Measurements from ENCODE around the gene SEC63. TPM values are rescaled to one million over a fixed set of nuclear protein-coding genes. Genes with fewer than 3 reads are reported as not detected.

Gene SEC63
- total and polyA plus RNA-seq, 2 of the 4 experiments (the other 2 are of a cell fraction): 8.6 to 22.4 TPM

GRCh38 chr6:108004861-108005260 is 46.9 kb upstream of the SEC63 start:
- Histone ChIP-seq H4K5ac (ENCODE audit: low read depth, low read length) (no peak overlapping the region), H4K20me1 (ENCODE audit: insufficient read depth, low read length) (no peaks in the 10 kb centered on the region), H3K23ac (ENCODE audit: low read depth, low read length) (no peak overlapping the region), H3K4me2 (ENCODE audit: low read depth, low read length) (no peak overlapping the region), H3K18ac (ENCODE audit: low read depth, low read length) (no peak overlapping the region), H3K36me3 (ENCODE audit: control insufficient read depth, insufficient read depth, low read length) (no peaks in the 10 kb centered on the region), H3K14ac (replicated peaks; ENCODE audit: low read depth, low read length) (no peak overlapping the region), H2AK9ac (replicated peaks; ENCODE audit: low read depth, low read length, poor library complexity) (no peak overlapping the region), H3K9me1 (ENCODE audit: insufficient read depth, low read length) (no peaks in the 10 kb centered on the region), H3K9me3 (ENCODE audit: control insufficient read depth, insufficient read depth, low read length) (peaks cover 2% of the 10 kb centered on the region; the same call in 1 of the 2 replicates), H2AFZ (replicated peaks; ENCODE audit: low read length, poor library complexity) (no peak overlapping the region), H2BK5ac (ENCODE audit: low read depth, low read length, poor library complexity, severe bottlenecking) (no peak overlapping the region), H3K4ac (ENCODE audit: low read depth, low read length) (no peak overlapping the region), H2BK15ac (ENCODE audit: low read depth, low read length) (no peak overlapping the region), H2AK5ac (ENCODE audit: low read depth, low read length) (no peak overlapping the region), H3K9ac (ENCODE audit: low read depth, low read length) (no peak overlapping the region), H3K27me3 (ENCODE audit: control insufficient read depth, insufficient read depth, low read length) (peaks cover 3% of the 10 kb centered on the region; the same call in 1 of the 2 replicates), H3K4me1 (ENCODE audit: control insufficient read depth, insufficient read depth, low read length) (no peaks in the 10 kb centered on the region), H4K8ac (ENCODE audit: low read depth in 2 of 2, low read length in 2 of 2) (no peak overlapping the region), H3K4me3 (ENCODE audit: insufficient read depth, low read depth, low read length) (no peak overlapping the region), H3K79me1 (ENCODE audit: low read depth in 1 of 2, low read length in 2 of 2) (no peaks in the 10 kb centered on the region), H3K27ac (ENCODE audit: insufficient read depth, low read length) (no peak overlapping the region), H2BK120ac (ENCODE audit: low read depth, low read length) (no peak overlapping the region), H3K56ac (ENCODE audit: extremely low read depth, insufficient read depth, low read length) (no peak overlapping the region), H2BK20ac (ENCODE audit: low read depth, low read length) (no peak overlapping the region), H4K91ac (ENCODE audit: insufficient read depth, low read depth, low read length) (no peak overlapping the region)
- in situ Hi-C loops (cut with MboI; ENCODE audit: low sequenced_read_pairs) (no loop called here), intact Hi-C loops (cut with micrococcal nuclease) (no loop called here), dilution Hi-C loops (cut with HindIII; ENCODE audit: low sequenced_read_pairs, unreplicated experiment) (no loop called here)
- DNase-seq (no peak), ATAC-seq (ENCODE audit: low read depth) (no peak)
- POLR2A ChIA-PET (ENCODE audit: unreplicated experiment): no interaction called here
- BruUV-seq (replicated peaks): no TSS peak
- TF ChIP-seq CEBPB (IDR thresholded peaks at IDR 0.05; ENCODE audit: low read depth, low read length): no peak
- TF ChIP-seq, protein P1, sequence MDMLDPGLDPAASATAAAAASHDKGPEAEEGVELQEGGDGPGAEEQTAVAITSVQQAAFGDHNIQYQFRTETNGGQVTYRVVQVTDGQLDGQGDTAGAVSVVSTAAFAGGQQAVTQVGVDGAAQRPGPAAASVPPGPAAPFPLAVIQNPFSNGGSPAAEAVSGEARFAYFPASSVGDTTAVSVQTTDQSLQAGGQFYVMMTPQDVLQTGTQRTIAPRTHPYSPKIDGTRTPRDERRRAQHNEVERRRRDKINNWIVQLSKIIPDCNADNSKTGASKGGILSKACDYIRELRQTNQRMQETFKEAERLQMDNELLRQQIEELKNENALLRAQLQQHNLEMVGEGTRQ (IDR thresholded peaks at IDR 0.05; ENCODE audit: low read depth, low read length): no peak
- TF ChIP-seq POLR2A (IDR thresholded peaks at IDR 0.05; ENCODE audit: low read depth, low read length): no peak
- no peak for TF ChIP-seq RFX5 (IDR thresholded peaks at IDR 0.05; ENCODE audit: low read depth, low read length)
- TF ChIP-seq CHD1 (IDR thresholded peaks at IDR 0.05; ENCODE audit: low read depth, low read length): no peak
- no peak for TF ChIP-seq MXI1 (IDR thresholded peaks at IDR 0.05; ENCODE audit: borderline replicate concordance, low read depth, low read length)
- TF ChIP-seq RCOR1 (IDR thresholded peaks at IDR 0.05; ENCODE audit: insufficient replicate concordance, low read length): no peak
- no peak for TF ChIP-seq RAD21 (IDR thresholded peaks at IDR 0.05; ENCODE audit: low read length)
- TF ChIP-seq BHLHE40 (IDR thresholded peaks at IDR 0.05; ENCODE audit: low read depth, low read length): no peak
- TF ChIP-seq FOS (IDR thresholded peaks at IDR 0.05; ENCODE audit: low read depth, low read length): no peak
- TF ChIP-seq, protein P2, sequence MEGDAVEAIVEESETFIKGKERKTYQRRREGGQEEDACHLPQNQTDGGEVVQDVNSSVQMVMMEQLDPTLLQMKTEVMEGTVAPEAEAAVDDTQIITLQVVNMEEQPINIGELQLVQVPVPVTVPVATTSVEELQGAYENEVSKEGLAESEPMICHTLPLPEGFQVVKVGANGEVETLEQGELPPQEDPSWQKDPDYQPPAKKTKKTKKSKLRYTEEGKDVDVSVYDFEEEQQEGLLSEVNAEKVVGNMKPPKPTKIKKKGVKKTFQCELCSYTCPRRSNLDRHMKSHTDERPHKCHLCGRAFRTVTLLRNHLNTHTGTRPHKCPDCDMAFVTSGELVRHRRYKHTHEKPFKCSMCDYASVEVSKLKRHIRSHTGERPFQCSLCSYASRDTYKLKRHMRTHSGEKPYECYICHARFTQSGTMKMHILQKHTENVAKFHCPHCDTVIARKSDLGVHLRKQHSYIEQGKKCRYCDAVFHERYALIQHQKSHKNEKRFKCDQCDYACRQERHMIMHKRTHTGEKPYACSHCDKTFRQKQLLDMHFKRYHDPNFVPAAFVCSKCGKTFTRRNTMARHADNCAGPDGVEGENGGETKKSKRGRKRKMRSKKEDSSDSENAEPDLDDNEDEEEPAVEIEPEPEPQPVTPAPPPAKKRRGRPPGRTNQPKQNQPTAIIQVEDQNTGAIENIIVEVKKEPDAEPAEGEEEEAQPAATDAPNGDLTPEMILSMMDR (conservative IDR thresholded peaks at IDR 0.05; ENCODE audit: low read depth, low read length): no peak
- no peak for TF ChIP-seq SMC3 (IDR thresholded peaks at IDR 0.05; ENCODE audit: low read depth, low read length)
- no peak for TF ChIP-seq MAFK (IDR thresholded peaks at IDR 0.05; ENCODE audit: low read depth, low read length)
- TF ChIP-seq ELK1 (IDR thresholded peaks at IDR 0.05; ENCODE audit: borderline replicate concordance, low read depth, low read length): no peak
- no peak for TF ChIP-seq NFE2L2 (IDR thresholded peaks at IDR 0.05; ENCODE audit: low read depth, low read length)
- TF ChIP-seq MAZ (IDR thresholded peaks at IDR 0.05; ENCODE audit: borderline replicate concordance, low read depth, low read length): no peak
- CTCF ChIA-PET: no interaction called here
- 77% methylated on average over 7 of the region's 15 CpGs; no CpG with 5 or more reads in 1 of the 2 experiments for WGBS, 2 experiments (ENCODE audit: extremely low coverage in 2 of 2, insufficient read length in 1 of 2)
